ENCODE results near the gene RNF146. TPM values are rescaled to one million over a fixed set of nuclear protein-coding genes. Genes with fewer than 3 reads are reported as not detected.

RNF146 gene
- total RNA-seq, 1 experiment from 2014 or later = 42.4 TPM

- intact Hi-C loops (cut with micrococcal nuclease) = no loop called here
- H3K4me3 Mint-ChIP-seq (ENCODE audit: unreplicated experiment) = no peak overlapping the region
- peaks cover 14% of the 10 kb centered on the region for H3K4me1 Mint-ChIP-seq (ENCODE audit: insufficient read depth, unreplicated experiment)
- ChIA-PET CTCF (interaction anchor here (0.7 kb wide), 1 partner anchor 91 kb away, joined by 3 read pairs; no protein-coding TSS in a partner anchor), POLR2A (no interaction called here)
- H3K27ac Mint-ChIP-seq (ENCODE audit: low read depth, unreplicated experiment) = no peak overlapping the region
- TF ChIP-seq, protein P1, sequence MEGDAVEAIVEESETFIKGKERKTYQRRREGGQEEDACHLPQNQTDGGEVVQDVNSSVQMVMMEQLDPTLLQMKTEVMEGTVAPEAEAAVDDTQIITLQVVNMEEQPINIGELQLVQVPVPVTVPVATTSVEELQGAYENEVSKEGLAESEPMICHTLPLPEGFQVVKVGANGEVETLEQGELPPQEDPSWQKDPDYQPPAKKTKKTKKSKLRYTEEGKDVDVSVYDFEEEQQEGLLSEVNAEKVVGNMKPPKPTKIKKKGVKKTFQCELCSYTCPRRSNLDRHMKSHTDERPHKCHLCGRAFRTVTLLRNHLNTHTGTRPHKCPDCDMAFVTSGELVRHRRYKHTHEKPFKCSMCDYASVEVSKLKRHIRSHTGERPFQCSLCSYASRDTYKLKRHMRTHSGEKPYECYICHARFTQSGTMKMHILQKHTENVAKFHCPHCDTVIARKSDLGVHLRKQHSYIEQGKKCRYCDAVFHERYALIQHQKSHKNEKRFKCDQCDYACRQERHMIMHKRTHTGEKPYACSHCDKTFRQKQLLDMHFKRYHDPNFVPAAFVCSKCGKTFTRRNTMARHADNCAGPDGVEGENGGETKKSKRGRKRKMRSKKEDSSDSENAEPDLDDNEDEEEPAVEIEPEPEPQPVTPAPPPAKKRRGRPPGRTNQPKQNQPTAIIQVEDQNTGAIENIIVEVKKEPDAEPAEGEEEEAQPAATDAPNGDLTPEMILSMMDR (IDR thresholded peaks at IDR 0.05; ENCODE audit: unreplicated experiment) = no peak
- H3K9me3 Mint-ChIP-seq (ENCODE audit: unreplicated experiment) = no peaks in the 10 kb centered on the region
- no peak for DNase-seq (ENCODE audit: unreplicated experiment)
- no peaks in the 10 kb centered on the region for H3K27me3 Mint-ChIP-seq (ENCODE audit: insufficient read depth, unreplicated experiment)
- no peaks in the 10 kb centered on the region for H3K36me3 Mint-ChIP-seq (ENCODE audit: insufficient read depth, unreplicated experiment)
- no TSS peak for BruUV-seq (replicated peaks)
Measured at GRCh38 chr6:127273499-127273898, 6.8 kb downstream of the RNF146 start.

DNA sequence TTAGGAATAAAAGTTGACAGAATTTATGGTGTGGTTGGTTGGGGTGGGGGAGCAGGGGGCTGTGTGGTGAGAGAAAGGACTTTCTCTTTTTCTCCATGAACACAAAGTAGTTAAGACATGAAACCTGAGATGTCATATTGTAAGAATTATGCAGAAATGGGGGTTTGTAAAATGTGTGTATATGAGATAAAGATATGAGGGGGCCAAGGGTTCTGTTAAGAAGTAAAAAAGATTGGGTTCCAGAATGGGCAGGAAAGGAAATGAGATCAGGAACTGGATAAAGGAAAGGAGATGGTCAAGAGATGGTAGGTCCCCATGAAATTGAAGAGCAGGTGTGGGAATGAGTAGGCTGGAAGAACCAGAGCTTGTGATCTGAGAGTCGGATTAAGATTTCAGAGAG, 9.7 kb downstream of the RNF146 start:
- Mint-ChIP-seq H3K9me3 (ENCODE audit: unreplicated experiment) (no peaks in the 10 kb centered on the region), H3K4me1 (ENCODE audit: insufficient read depth, unreplicated experiment) (peaks cover 15% of the 10 kb centered on the region), H3K36me3 (ENCODE audit: insufficient read depth, unreplicated experiment) (peaks cover 15% of the 10 kb centered on the region), H3K4me3 (ENCODE audit: unreplicated experiment) (no peak overlapping the region), H3K27ac (ENCODE audit: low read depth, unreplicated experiment) (no peak overlapping the region), H3K27me3 (ENCODE audit: insufficient read depth, unreplicated experiment) (no peaks in the 10 kb centered on the region)
- no peak for DNase-seq (ENCODE audit: unreplicated experiment)
- TF ChIP-seq, protein P1 (IDR thresholded peaks at IDR 0.05; ENCODE audit: unreplicated experiment) = no peak
- intact Hi-C loops (cut with micrococcal nuclease) = no loop called here
- BruUV-seq (replicated peaks) = no TSS peak
- ChIA-PET POLR2A (interaction anchor here (0.7 to 1.8 kb wide), 4 partner anchors 10 to 68 kb away, joined by 3 to 10 read pairs (median 4); partner anchors contain the start of gene RNF146), CTCF (interaction anchor here (1.6 kb wide), 1 partner anchor 26 kb away, joined by 3 read pairs; no protein-coding TSS in a partner anchor)

DNA sequence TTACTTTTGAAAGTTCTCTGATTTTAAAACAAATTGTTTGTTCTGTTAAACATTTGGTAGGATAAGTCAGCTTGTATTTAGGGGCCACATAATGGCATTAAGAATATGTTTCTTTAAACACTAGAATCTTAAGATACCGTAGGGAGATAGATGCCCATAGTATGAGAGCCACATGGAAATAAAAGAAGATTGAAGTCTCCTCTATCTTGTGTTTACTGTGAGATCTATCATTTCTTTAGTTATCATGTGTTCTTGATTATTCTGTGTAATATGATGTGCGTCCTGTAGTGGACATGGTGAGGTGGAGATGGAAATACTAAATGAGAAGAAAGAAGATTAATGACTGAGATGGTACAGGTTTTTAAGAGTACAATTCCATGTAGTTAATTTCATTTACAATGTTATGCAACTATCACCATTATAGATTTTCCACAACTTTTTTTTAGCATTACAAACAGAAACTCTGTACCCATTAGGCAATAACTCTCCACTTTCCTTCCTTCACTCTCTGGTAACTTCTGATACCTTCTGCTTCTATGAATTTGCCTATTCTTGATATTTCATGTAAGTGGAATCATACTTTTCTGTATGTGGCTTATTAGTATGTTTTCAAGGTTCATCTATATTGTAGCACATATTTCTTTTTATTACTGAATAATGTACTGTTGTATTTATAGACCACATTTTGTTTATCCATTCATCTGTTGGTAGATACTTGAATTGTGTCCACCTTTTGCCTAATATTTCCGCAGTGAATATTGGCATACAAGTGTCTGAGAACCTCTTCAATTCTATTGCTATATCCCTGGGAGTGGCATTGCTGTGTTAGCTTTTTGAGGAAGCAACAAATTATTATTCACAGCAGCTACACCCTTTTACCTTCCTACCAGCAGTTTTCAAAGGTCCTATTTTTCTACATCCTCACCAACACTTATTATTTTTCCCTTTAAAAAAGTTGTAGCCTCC, 11.5 kb downstream of the RNF146 start:
- Mint-ChIP-seq H3K27ac (ENCODE audit: low read depth, unreplicated experiment) (no peak overlapping the region), H3K9me3 (ENCODE audit: unreplicated experiment) (no peaks in the 10 kb centered on the region), H3K4me3 (ENCODE audit: unreplicated experiment) (no peak overlapping the region), H3K36me3 (ENCODE audit: insufficient read depth, unreplicated experiment) (peaks cover 30% of the 10 kb centered on the region), H3K4me1 (ENCODE audit: insufficient read depth, unreplicated experiment) (peaks cover 5% of the 10 kb centered on the region), H3K27me3 (ENCODE audit: insufficient read depth, unreplicated experiment) (no peaks in the 10 kb centered on the region)
- DNase-seq (ENCODE audit: unreplicated experiment) = no peak
- TF ChIP-seq, protein P1 (IDR thresholded peaks at IDR 0.05; ENCODE audit: unreplicated experiment) = no peak
- ChIA-PET CTCF (interaction anchor here (1.6 kb wide), 1 partner anchor 11 kb away, joined by 4 read pairs; the partner anchor contains the start of gene RNF146), POLR2A (interaction anchor here (0.9 kb wide), 1 partner anchor 11 kb away, joined by 3 read pairs; the partner anchor contains the start of gene RNF146)
- no TSS peak for BruUV-seq (replicated peaks)
- intact Hi-C loops (cut with micrococcal nuclease) = no loop called here

DNA sequence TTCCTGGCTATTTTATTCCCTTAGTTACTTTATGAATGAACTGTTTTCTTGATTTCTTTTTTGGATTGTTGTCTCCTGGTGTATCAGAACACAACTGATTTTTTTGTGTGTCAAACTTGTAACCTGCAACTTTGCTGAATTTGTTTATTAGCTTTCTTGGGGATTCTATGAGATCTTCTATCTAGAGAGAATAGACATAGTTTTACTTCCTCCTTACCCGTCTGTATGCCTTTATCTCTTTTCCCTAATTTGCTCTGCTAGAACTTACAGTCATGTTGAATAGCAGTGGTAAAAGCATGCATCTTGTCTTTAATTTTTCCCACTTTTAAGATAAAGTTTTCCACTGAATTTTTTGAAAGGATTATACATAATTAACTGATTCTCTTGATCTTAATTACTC, 13.2 kb downstream of the RNF146 start:
- TF ChIP-seq, protein P1 (IDR thresholded peaks at IDR 0.05; ENCODE audit: unreplicated experiment) = no peak
- H3K4me1 Mint-ChIP-seq (ENCODE audit: insufficient read depth, unreplicated experiment) = peaks cover 5% of the 10 kb centered on the region
- no TSS peak for BruUV-seq (replicated peaks)
- no peaks in the 10 kb centered on the region for H3K9me3 Mint-ChIP-seq (ENCODE audit: unreplicated experiment)
- H3K36me3 Mint-ChIP-seq (ENCODE audit: insufficient read depth, unreplicated experiment) = peaks cover 46% of the 10 kb centered on the region
- intact Hi-C loops (cut with micrococcal nuclease) = no loop called here
- no peak overlapping the region for H3K27ac Mint-ChIP-seq (ENCODE audit: low read depth, unreplicated experiment)
- H3K4me3 Mint-ChIP-seq (ENCODE audit: unreplicated experiment) = no peak overlapping the region
- DNase-seq (ENCODE audit: unreplicated experiment) = no peak
- CTCF ChIA-PET = interaction anchor here (0.6 to 1.6 kb wide), 2 partner anchors 13 to 17 kb away, joined by 3 to 4 read pairs; partner anchors contain the start of gene RNF146
- no peaks in the 10 kb centered on the region for H3K27me3 Mint-ChIP-seq (ENCODE audit: insufficient read depth, unreplicated experiment)
- POLR2A ChIA-PET = interaction anchor here (0.9 to 1.4 kb wide), 2 partner anchors 13 to 1337 kb away, joined by 4 to 5 read pairs; partner anchors contain the start of gene RNF146

All from MCF 10A (cell line).